LNCAP (cell line): ENCODE measurements around the gene SLC12A5.

Experiments
- TF ChIP-seq, protein P1 (sequence below): fragments of 450-650 bp; IDR thresholded peaks from 2 replicates; pipeline ENCODE4 v1.5.1; 2017; ENCODE audit warnings: mild to moderate bottlenecking

Gene SLC12A5

DNA sequence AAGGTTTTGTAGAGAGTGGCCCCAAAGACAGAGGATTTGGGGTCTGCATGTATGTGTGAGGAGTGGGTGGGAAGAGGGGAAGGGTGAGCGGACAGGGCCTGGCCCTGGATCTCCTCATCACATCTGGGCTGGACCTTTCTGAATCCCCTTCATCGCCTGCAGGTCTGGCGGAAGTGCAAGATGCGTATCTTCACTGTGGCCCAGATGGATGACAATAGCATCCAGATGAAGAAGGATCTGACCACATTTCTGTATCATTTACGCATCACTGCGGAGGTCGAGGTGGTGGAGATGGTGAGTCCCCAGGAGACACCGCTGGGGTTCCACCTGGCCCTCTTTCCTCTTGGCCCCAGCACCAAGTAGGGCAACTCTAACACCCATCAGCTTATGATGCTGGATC lies 24.4 kb downstream of the SLC12A5 start:
- TF ChIP-seq, protein P1, sequence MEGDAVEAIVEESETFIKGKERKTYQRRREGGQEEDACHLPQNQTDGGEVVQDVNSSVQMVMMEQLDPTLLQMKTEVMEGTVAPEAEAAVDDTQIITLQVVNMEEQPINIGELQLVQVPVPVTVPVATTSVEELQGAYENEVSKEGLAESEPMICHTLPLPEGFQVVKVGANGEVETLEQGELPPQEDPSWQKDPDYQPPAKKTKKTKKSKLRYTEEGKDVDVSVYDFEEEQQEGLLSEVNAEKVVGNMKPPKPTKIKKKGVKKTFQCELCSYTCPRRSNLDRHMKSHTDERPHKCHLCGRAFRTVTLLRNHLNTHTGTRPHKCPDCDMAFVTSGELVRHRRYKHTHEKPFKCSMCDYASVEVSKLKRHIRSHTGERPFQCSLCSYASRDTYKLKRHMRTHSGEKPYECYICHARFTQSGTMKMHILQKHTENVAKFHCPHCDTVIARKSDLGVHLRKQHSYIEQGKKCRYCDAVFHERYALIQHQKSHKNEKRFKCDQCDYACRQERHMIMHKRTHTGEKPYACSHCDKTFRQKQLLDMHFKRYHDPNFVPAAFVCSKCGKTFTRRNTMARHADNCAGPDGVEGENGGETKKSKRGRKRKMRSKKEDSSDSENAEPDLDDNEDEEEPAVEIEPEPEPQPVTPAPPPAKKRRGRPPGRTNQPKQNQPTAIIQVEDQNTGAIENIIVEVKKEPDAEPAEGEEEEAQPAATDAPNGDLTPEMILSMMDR = no peak

DNA sequence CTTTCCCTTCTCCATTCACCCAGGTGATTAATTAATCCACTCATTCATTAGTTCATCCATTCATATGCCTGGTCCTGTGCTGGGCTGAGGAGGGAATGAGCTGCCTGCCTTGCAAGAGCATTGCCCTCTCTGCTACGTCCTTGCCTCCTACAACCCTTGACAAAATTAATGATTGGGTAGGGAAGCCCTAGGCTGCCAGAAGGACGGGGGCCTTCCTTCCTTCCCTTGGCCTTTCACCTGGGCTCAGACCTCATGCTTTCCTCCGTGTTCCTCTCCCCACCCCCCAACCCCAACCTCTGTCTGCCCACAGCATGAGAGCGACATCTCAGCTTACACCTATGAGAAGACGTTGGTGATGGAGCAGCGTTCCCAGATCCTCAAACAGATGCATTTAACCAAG lies 25.6 kb downstream of the SLC12A5 start:
- TF ChIP-seq, protein P1 = no peak

- TF ChIP-seq, protein P1 = no peak
Measured at GRCh38 chr20:46055269-46055668, 26.3 kb downstream of the SLC12A5 start.

DNA sequence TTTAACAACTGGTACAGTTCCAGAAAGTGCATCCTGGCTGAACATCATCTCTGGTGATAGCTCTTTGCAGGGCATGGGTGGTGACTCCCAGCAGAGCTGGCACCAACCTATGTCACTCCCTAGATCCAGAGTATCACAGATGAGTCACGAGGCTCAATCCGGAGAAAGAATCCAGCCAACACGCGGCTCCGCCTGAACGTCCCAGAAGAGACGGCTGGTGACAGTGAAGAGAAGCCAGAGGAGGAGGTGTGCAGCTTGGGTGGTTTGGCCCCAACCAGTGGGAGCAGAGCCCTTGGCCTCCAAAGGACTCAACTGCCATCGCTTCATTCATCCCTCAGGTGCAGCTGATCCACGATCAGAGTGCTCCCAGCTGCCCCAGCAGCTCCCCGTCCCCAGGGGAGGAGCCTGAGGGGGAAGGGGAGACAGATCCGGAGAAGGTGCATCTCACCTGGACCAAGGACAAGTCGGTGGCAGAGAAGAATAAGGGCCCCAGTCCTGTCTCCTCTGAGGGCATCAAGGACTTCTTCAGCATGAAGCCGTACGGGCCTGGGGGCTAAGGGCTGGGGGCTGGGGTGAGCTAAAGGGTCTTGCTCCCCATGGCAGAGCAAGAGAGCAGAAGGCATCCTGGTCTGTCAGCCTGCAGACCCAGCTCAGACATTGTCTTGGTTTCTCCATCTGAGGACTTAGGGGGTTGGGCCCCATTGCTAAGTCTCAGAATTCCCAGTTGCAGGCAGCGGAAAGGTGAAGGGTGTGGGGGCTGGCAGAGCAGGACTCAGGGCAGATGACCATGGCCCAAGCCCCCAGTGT lies 27.2 kb downstream of the SLC12A5 start:
- TF ChIP-seq, protein P1 = no peak

DNA sequence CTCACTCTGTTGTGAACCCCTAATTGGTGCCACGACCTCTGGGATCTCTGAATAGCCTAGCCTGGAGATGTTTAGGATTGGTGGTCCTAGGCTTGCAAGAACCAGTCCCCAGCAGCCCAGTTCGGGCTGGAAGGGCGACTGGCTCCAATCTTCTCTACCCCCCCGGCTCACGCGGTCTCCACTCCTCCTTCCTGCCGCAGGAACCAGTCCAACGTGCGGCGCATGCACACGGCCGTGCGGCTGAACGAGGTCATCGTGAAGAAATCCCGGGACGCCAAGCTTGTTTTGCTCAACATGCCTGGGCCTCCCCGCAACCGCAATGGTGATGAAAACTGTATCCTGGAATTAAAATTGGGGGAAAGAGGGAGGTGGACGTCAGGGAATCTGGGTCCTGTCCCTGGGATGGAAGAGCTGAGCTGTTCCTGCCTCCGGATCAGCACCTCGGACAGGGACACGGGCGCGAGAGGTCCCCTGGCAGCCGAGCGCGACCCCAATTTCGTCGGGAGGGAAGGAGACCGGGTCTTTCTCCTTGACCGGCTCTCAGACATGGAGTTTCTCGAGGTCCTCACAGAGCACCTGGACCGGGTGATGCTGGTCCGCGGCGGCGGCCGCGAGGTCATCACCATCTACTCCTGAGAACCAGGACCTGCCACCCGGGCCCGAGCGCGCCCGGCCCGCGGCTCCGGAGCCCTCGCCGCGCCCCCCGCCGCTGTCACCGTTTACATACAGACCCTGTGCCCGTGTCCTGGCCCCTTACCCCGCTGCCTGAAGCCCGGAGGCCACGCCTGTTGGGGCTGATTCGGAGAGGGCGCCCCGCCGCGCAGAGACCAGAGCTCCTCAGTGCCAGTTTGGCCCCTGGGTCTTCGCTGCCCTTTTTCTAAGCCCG lies 28.2 kb downstream of the SLC12A5 start:
- TF ChIP-seq, protein P1 = no peak

- TF ChIP-seq, protein P1 = no peak
Measured at GRCh38 chr20:46057856-46058598, 29.0 kb downstream of the SLC12A5 start.

DNA sequence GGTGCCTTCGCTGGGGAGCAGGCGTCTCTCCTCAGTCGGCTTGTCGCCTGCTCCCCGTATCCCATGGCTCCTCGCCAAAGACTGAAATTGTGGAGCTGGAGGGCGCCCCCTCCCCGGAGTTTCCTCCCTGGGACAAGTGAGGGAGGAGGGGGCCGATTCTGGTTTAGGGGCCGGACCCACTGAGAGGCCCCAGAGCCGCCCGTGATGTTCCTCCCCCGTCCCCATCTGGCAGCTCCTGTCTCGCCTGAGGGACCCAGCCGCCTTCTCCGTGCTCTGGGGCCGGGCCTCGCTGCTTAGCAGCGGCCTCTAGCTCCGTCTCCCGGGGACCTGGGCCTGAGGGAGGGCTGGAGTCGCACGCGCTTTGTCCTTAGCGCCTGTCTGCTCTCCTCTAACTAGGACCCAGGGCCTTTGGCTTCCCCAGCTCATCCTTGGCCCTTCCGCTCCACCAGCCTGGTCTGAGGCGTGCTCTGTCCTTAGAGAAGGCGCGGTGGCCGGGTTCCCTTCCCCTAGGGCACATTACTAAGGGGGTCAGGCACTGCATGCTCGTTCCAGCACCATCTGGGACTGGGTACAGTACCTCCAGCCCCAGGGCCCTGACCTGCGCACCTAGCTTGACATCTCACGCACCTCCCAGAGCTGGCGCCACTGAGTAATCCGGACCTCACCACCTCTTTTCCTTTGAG lies 29.7 kb downstream of the SLC12A5 start:
- TF ChIP-seq, protein P1 = no peak
